Measurements from ENCODE around the gene TBL1Y. TPM values are rescaled to one million over a fixed set of nuclear protein-coding genes. Genes with fewer than 3 reads are reported as not detected.

TBL1Y gene
- total and polyA plus RNA-seq, 10 of the 15 experiments (the other 5 are each of a cell fraction or from before 2014, with no cell fraction given) = not detected

DNA sequence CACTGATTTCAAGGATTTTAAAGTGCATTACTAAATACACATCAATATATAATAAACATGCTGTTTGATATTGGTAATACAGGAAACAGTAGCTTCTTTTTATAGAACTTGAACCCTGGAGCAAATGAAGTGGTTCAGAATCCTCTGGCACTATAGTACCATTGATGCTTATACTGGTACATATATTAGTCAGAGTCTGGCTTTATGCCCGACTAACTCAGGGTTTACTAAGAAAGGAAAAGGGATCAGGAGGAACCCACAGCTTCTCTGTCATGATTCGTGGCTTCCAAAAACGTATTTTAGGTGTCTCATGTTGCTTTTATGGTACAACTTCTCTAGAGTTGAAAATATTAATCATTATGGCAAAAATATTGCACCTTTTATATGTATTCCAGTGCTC lies 72.7 kb downstream of the TBL1Y start:
- WGBS (ENCODE audit: insufficient coverage, insufficient replicate concordance, low lambda C conversion rate, missing lambda C conversion rate) = no CpG with 5 or more reads among the region's 3 CpGs
- CTCF ChIA-PET = no interaction called here
- no peak overlapping the region for H3K27ac ChIP-seq (ENCODE audit: control insufficient read depth, insufficient read depth)
- no peak for TF ChIP-seq NBN (IDR thresholded peaks at IDR 0.05)
- TF ChIP-seq, protein P1, sequence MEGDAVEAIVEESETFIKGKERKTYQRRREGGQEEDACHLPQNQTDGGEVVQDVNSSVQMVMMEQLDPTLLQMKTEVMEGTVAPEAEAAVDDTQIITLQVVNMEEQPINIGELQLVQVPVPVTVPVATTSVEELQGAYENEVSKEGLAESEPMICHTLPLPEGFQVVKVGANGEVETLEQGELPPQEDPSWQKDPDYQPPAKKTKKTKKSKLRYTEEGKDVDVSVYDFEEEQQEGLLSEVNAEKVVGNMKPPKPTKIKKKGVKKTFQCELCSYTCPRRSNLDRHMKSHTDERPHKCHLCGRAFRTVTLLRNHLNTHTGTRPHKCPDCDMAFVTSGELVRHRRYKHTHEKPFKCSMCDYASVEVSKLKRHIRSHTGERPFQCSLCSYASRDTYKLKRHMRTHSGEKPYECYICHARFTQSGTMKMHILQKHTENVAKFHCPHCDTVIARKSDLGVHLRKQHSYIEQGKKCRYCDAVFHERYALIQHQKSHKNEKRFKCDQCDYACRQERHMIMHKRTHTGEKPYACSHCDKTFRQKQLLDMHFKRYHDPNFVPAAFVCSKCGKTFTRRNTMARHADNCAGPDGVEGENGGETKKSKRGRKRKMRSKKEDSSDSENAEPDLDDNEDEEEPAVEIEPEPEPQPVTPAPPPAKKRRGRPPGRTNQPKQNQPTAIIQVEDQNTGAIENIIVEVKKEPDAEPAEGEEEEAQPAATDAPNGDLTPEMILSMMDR (IDR thresholded peaks at IDR 0.05 in 2 of 3, conservative IDR thresholded peaks at IDR 0.05 in 1 of 3; ENCODE audit: control insufficient read depth in 2 of 3, extremely low read depth in 1 of 3, insufficient read depth in 1 of 3, low read depth in 3 of 3, low read length in 3 of 3) = no peak
- no peak for TF ChIP-seq HDAC2 (IDR thresholded peaks at IDR 0.05)
- TF ChIP-seq JUND (IDR thresholded peaks at IDR 0.05; ENCODE audit: low read depth, low read length) = no peak
- no peak for TF ChIP-seq HDGF (IDR thresholded peaks at IDR 0.05)
- no peak for TF ChIP-seq TBL1XR1 (IDR thresholded peaks at IDR 0.05; ENCODE audit: low read depth, low read length)
- TF ChIP-seq TAF1 (IDR thresholded peaks at IDR 0.05; ENCODE audit: borderline replicate concordance, low read depth, low read length) = no peak
- TF ChIP-seq KDM1A (IDR thresholded peaks at IDR 0.05; ENCODE audit: borderline replicate concordance) = no peak
- TF ChIP-seq BCL11A (IDR thresholded peaks at IDR 0.05; ENCODE audit: low read depth, low read length) = no peak
- TF ChIP-seq YY1 (IDR thresholded peaks at IDR 0.05; ENCODE audit: low read depth, low read length) = no peak
- TF ChIP-seq, protein P2, sequence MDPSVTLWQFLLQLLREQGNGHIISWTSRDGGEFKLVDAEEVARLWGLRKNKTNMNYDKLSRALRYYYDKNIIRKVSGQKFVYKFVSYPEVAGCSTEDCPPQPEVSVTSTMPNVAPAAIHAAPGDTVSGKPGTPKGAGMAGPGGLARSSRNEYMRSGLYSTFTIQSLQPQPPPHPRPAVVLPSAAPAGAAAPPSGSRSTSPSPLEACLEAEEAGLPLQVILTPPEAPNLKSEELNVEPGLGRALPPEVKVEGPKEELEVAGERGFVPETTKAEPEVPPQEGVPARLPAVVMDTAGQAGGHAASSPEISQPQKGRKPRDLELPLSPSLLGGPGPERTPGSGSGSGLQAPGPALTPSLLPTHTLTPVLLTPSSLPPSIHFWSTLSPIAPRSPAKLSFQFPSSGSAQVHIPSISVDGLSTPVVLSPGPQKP (IDR thresholded peaks at IDR 0.05; ENCODE audit: low read depth, low read length) = no peak
- no peak for TF ChIP-seq SIN3A (IDR thresholded peaks at IDR 0.05; ENCODE audit: low read depth, low read length)
- no peak for TF ChIP-seq CHD4 (IDR thresholded peaks at IDR 0.05)
- H3K27me3 ChIP-seq (replicated peaks in 1 of 2; ENCODE audit: control insufficient read depth in 2 of 2, insufficient read depth in 2 of 2, low read length in 1 of 2) = no peaks in the 10 kb centered on the region
- ATAC-seq = no peak
- intact Hi-C loops (cut with micrococcal nuclease; ENCODE audit: unreplicated experiment) = no loop called here
- H3K4me3 ChIP-seq = no peak overlapping the region
- H3K9ac ChIP-seq (ENCODE audit: control insufficient read depth, insufficient read depth, low read length) = no peak overlapping the region
- no peak overlapping the region for H3K4me2 ChIP-seq (ENCODE audit: control insufficient read depth, insufficient read depth)
- DNase-seq (ENCODE audit: low read depth, low spot score) = no peak
- no peak for FAIRE-seq
- in situ Hi-C loops (cut with MboI) = no loop called here
- POLR2A ChIA-PET = no interaction called here
- SMC1A ChIA-PET (ENCODE audit: uncharacterized antibody, unreplicated experiment) = no interaction called here
- BruUV-seq (replicated peaks) = no TSS peak
- H3K79me2 ChIP-seq (ENCODE audit: control insufficient read depth, insufficient read depth, low read length) = no peaks in the 10 kb centered on the region
- no peaks in the 10 kb centered on the region for H4K20me1 ChIP-seq (ENCODE audit: control insufficient read depth, insufficient read depth)
- H3K4me1 ChIP-seq (ENCODE audit: control insufficient read depth, insufficient read depth, low read length) = no peaks in the 10 kb centered on the region
- RAD21 ChIA-PET (ENCODE audit: unreplicated experiment) = no interaction called here
- no peaks in the 10 kb centered on the region for H3K9me3 ChIP-seq (replicated peaks; ENCODE audit: control insufficient read depth, insufficient read depth, low read length)
- no peak overlapping the region for H2AFZ ChIP-seq (ENCODE audit: control insufficient read depth, low read depth, low read length)
- no peaks in the 10 kb centered on the region for H3K36me3 ChIP-seq (ENCODE audit: control insufficient read depth in 2 of 2, insufficient read depth in 2 of 2, low read length in 1 of 2)

Data from GM12878 (cell line).